IMR-90 (cell line): ENCODE measurements around the gene TACC2. TPM values are rescaled to one million over a fixed set of nuclear protein-coding genes. Genes with fewer than 3 reads are reported as not detected.

Experiments
- ATAC-seq: fragments of 200-7000 bp; cut with Tn5 transposase; 2 replicates; pipeline ENCODE4 v1.9.1; 2020; ENCODE audit warnings: low read depth, mild to moderate bottlenecking, moderate library complexity
- BruUV-seq: library from RNA; stranded (reverse); fragments of 400-500 nt; replicated peaks from 2 replicates; lab custom pipeline; 2021; lab: Mats Ljungman, UMichigan
- CTCF ChIA-PET: fragments of 300-600 bp; formaldehyde crosslinking; extraction: SDS; loops from one replicate; lab custom pipeline; 2021; ENCODE audit warnings: antibody characterized with exemption; lab: Yijun Ruan, JAX
- POLR2A ChIA-PET: fragments of 300-600 bp; sonication (Branson Sonifier 250); formaldehyde crosslinking; loops from one replicate; lab custom pipeline; 2022; ENCODE audit warnings: antibody characterized with exemption; ENCODE audit not compliant: unreplicated experiment; lab: Charles Lee
- DNase-seq: peaks from one replicate; pipeline ENCODE4 v3.0.0; 2013
- H2AFZ ChIP-seq: replicated peaks from 2 replicates; pipeline ENCODE3; 2013; ENCODE audit warnings: low read length, mild to moderate bottlenecking; ENCODE audit not compliant: poor library complexity
- H2AK5ac ChIP-seq: 2 replicates; pipeline ENCODE4 v1.6.1; 2013; ENCODE audit warnings: low read depth, low read length, inconsistent platforms
- H2AK9ac ChIP-seq: replicated peaks from 2 replicates; pipeline ENCODE3; 2013; ENCODE audit warnings: mild to moderate bottlenecking, low read depth, low read length, moderate library complexity; ENCODE audit not compliant: poor library complexity
- H2BK120ac ChIP-seq: 2 replicates; pipeline ENCODE4 v1.6.1; 2013; ENCODE audit warnings: low read depth, low read length, inconsistent platforms
- H2BK15ac ChIP-seq: 3 replicates; pipeline ENCODE4 v1.6.1; 2013; ENCODE audit warnings: low read depth, low read length, inconsistent platforms
- H2BK20ac ChIP-seq: 2 replicates; pipeline ENCODE4 v1.6.1; 2013; ENCODE audit warnings: low read depth, mild to moderate bottlenecking, inconsistent platforms, low read length, moderate library complexity
- H2BK5ac ChIP-seq: 2 replicates; pipeline ENCODE4 v1.6.1; 2013; ENCODE audit warnings: mild to moderate bottlenecking, low read depth, low read length, inconsistent platforms; ENCODE audit not compliant: poor library complexity, severe bottlenecking
- H3K14ac ChIP-seq: replicated peaks from 2 replicates; pipeline ENCODE4 v1.6.1; 2013; ENCODE audit warnings: low read depth, low read length, inconsistent platforms
- H3K18ac ChIP-seq: 2 replicates; pipeline ENCODE4 v1.6.1; 2013; ENCODE audit warnings: low read depth, low read length, control low read depth
- H3K23ac ChIP-seq: 2 replicates; pipeline ENCODE4 v1.6.1; 2013; ENCODE audit warnings: low read depth, low read length, inconsistent platforms
- H3K27ac ChIP-seq: 2 replicates; pipeline ENCODE4 v1.5.1; 2013; ENCODE audit warnings: mild to moderate bottlenecking, control low read depth, low read length; ENCODE audit not compliant: insufficient read depth
- H3K27me3 ChIP-seq: 2 replicates; pipeline ENCODE4 v1.6.1; 2013; ENCODE audit warnings: low read length; ENCODE audit not compliant: control insufficient read depth, insufficient read depth
- H3K36me3 ChIP-seq: 2 replicates; pipeline ENCODE4 v1.6.1; 2013; ENCODE audit warnings: low read length, mixed read lengths; ENCODE audit not compliant: control insufficient read depth, insufficient read depth
- H3K4ac ChIP-seq: 2 replicates; pipeline ENCODE4 v1.6.1; 2013; ENCODE audit warnings: low read depth, low read length, inconsistent platforms
- H3K4me1 ChIP-seq: 2 replicates; pipeline ENCODE4 v1.6.1; 2013; ENCODE audit warnings: low read length, mixed read lengths; ENCODE audit not compliant: control insufficient read depth, insufficient read depth
- H3K4me2 ChIP-seq: 2 replicates; pipeline ENCODE4 v1.6.1; 2013; ENCODE audit warnings: low read depth, mild to moderate bottlenecking, control low read depth, low read length, moderate library complexity
- H3K4me3 ChIP-seq: 2 replicates; pipeline ENCODE4 v1.5.1; 2013; ENCODE audit warnings: low read depth, mild to moderate bottlenecking, control low read depth, low read length, moderate library complexity; ENCODE audit not compliant: insufficient read depth
- H3K56ac ChIP-seq: 2 replicates; pipeline ENCODE4 v1.6.1; 2013; ENCODE audit warnings: low read length, inconsistent platforms; ENCODE audit not compliant: insufficient read depth; ENCODE audit errors: extremely low read depth
- H3K79me1 ChIP-seq, 2 experiments: 2 replicates each; pipeline ENCODE4 v1.6.1; 2013; ENCODE audit warnings: low read length in 2 of 2, inconsistent platforms in 1 of 2, low read depth in 1 of 2
- H3K9ac ChIP-seq: 2 replicates; pipeline ENCODE4 v1.6.1; 2013; ENCODE audit warnings: low read depth, low read length, control low read depth
- H3K9me1 ChIP-seq: 2 replicates; pipeline ENCODE4 v1.6.1; 2013; ENCODE audit warnings: low read length, inconsistent platforms; ENCODE audit not compliant: insufficient read depth
- H3K9me3 ChIP-seq: 2 replicates; pipeline ENCODE4 v1.6.1; 2013; ENCODE audit warnings: low read length; ENCODE audit not compliant: control insufficient read depth, insufficient read depth
- H4K20me1 ChIP-seq: 2 replicates; pipeline ENCODE4 v1.6.1; 2013; ENCODE audit warnings: low read length, inconsistent platforms; ENCODE audit not compliant: insufficient read depth
- H4K5ac ChIP-seq: 2 replicates; pipeline ENCODE4 v1.6.1; 2013; ENCODE audit warnings: mild to moderate bottlenecking, low read depth, low read length, control low read depth
- H4K8ac ChIP-seq, 2 experiments: 2 replicates each; pipeline ENCODE4 v1.6.1; 2013; ENCODE audit warnings: low read depth in 2 of 2, low read length in 2 of 2, control low read depth in 1 of 2, inconsistent platforms in 1 of 2
- H4K91ac ChIP-seq: 2 replicates; pipeline ENCODE4 v1.6.1; 2013; ENCODE audit warnings: low read depth, low read length, inconsistent platforms; ENCODE audit not compliant: insufficient read depth
- BHLHE40 ChIP-seq: fragments of 150-350 bp; IDR thresholded peaks from 2 replicates; pipeline ENCODE4 v1.6.1; 2016; ENCODE audit warnings: mild to moderate bottlenecking, low read depth, low read length
- CEBPB ChIP-seq: IDR thresholded peaks from 2 replicates; pipeline ENCODE4 v1.6.1; 2012; ENCODE audit warnings: low read depth, low read length, improper control_type of control experiment
- CHD1 ChIP-seq: IDR thresholded peaks from 2 replicates; pipeline ENCODE4 v1.6.1; 2012; ENCODE audit warnings: low read depth, low read length, improper control_type of control experiment
- CTCF ChIP-seq: conservative IDR thresholded peaks from 2 replicates; pipeline ENCODE4 v1.5.1; 2012; ENCODE audit warnings: mild to moderate bottlenecking, low read depth, low read length, improper control_type of control experiment
- ELK1 ChIP-seq: fragments of 150-350 bp; IDR thresholded peaks from 2 replicates; pipeline ENCODE4 v1.6.1; 2016; ENCODE audit warnings: low read depth, mild to moderate bottlenecking, low read length, moderate library complexity, borderline replicate concordance
- FOS ChIP-seq: fragments of 150-350 bp; IDR thresholded peaks from 2 replicates; pipeline ENCODE4 v1.6.1; 2016; ENCODE audit warnings: low read depth, low read length
- MAZ ChIP-seq: IDR thresholded peaks from 2 replicates; pipeline ENCODE4 v1.6.1; 2012; ENCODE audit warnings: low read depth, mild to moderate bottlenecking, low read length, improper control_type of control experiment, moderate library complexity, borderline replicate concordance
- MXI1 ChIP-seq: IDR thresholded peaks from 2 replicates; pipeline ENCODE4 v1.6.1; 2012; ENCODE audit warnings: low read depth, mild to moderate bottlenecking, low read length, moderate library complexity, borderline replicate concordance
- NFE2L2 ChIP-seq: fragments of 150-350 bp; IDR thresholded peaks from 2 replicates; pipeline ENCODE4 v1.6.1; 2016; ENCODE audit warnings: low read depth, mild to moderate bottlenecking, low read length
- POLR2A ChIP-seq: IDR thresholded peaks from 2 replicates; pipeline ENCODE4 v1.6.1; 2012; ENCODE audit warnings: mild to moderate bottlenecking, low read depth, low read length
- RAD21 ChIP-seq: IDR thresholded peaks from 2 replicates; pipeline ENCODE4 v1.6.1; 2012; ENCODE audit warnings: low read length, improper control_type of control experiment
- RCOR1 ChIP-seq: IDR thresholded peaks from 2 replicates; pipeline ENCODE4 v1.6.1; 2012; ENCODE audit warnings: mild to moderate bottlenecking, low read length, improper control_type of control experiment; ENCODE audit not compliant: insufficient replicate concordance
- RFX5 ChIP-seq: IDR thresholded peaks from 2 replicates; pipeline ENCODE4 v1.8.0; 2012; ENCODE audit warnings: low read depth, mild to moderate bottlenecking, low read length, moderate library complexity
- SMC3 ChIP-seq: fragments of 150-350 bp; IDR thresholded peaks from 2 replicates; pipeline ENCODE4 v1.6.1; 2016; ENCODE audit warnings: low read depth, mild to moderate bottlenecking, antibody characterized with exemption, low read length, moderate library complexity
- USF2 ChIP-seq: fragments of 150-350 bp; IDR thresholded peaks from 2 replicates; pipeline ENCODE4 v1.6.1; 2017; ENCODE audit warnings: mild to moderate bottlenecking, antibody characterized with exemption, low read length, low read depth
- WGBS, 2 experiments: methylation state at CpG; one replicate each; pipeline versions ENCODE4 v1.1.5 to v1.1.7; 2013; ENCODE audit warnings: missing lambda C conversion rate in 2 of 2; ENCODE audit not compliant: insufficient read length in 1 of 2; ENCODE audit errors: extremely low coverage in 2 of 2; 5-methylcytosine and 5-hydroxymethylcytosine counted together
- dilution Hi-C: fragments of 300-500 bp; cut with HindIII; formaldehyde crosslinking; loops from one replicate; pipeline ENCODE4 v1.14.3; 2018; ENCODE audit warnings: low sequenced_read_pairs; ENCODE audit not compliant: unreplicated experiment
- in situ Hi-C: fragments of 300-500 bp; cut with MboI; formaldehyde crosslinking; loops from 3 replicates; pipeline ENCODE4 v1.14.3; 2019; ENCODE audit warnings: low sequenced_read_pairs, inconsistent platforms, mixed read lengths
- intact Hi-C: fragments of 100-400 bp; cut with micrococcal nuclease; formaldehyde crosslinking; loops from 2 replicates; pipeline ENCODE4 v1.10.0; 2022
- polyA plus RNA-seq, 3 experiments: library from polyadenylated mRNA; depleted of rRNA; stranded (reverse); fragments of >200 nt; gene quantifications; 2 replicates each; pipeline ENCODE4 v1.2.3, GENCODE V29; 2012; ENCODE audit warnings: low replicate concordance in 1 of 3
- total RNA-seq: library from RNA; depleted of rRNA; stranded (reverse); fragments of >200 nt; gene quantifications from 2 replicates; pipeline ENCODE4 v1.2.3, GENCODE V29; 2012

The TACC2 gene
- total and polyA plus RNA-seq, 2 of the 4 experiments (the other 2 are of a cell fraction): 2.9 to 15.4 TPM

- H3K9me3 ChIP-seq: no peaks in the 10 kb centered on the region
- H3K23ac ChIP-seq: no peak overlapping the region
- ATAC-seq: no peak
- H3K4me3 ChIP-seq: no peak overlapping the region
- no peak overlapping the region for H2AFZ ChIP-seq
- intact Hi-C loops (loop anchor here (5.0 to 10.0 kb wide), 4 partner anchors 123 to 514 kb away; partner anchors contain the start of genes ATE1 and DMBT1), in situ Hi-C loops (no loop called here), dilution Hi-C loops (no loop called here)
- no peak overlapping the region for H2BK20ac ChIP-seq
- no peak overlapping the region for H4K91ac ChIP-seq
- H3K9ac ChIP-seq: no peak overlapping the region
- no peak overlapping the region for H3K4me2 ChIP-seq
- no peak overlapping the region for H3K27ac ChIP-seq
- H2BK15ac ChIP-seq: no peak overlapping the region
- H4K8ac ChIP-seq: no peak overlapping the region
- no peak overlapping the region for H2AK9ac ChIP-seq
- 0 out of 2 replicates have a peak, but pooled peaks cover 3% of the 10 kb centered on the region for H3K9me1 ChIP-seq
- no peak overlapping the region for H2BK5ac ChIP-seq
- 0 out of 2 replicates have a peak, but pooled peaks cover 3% of the 10 kb centered on the region for H3K27me3 ChIP-seq
- no peak overlapping the region for H4K5ac ChIP-seq
- CTCF ChIA-PET: interaction anchor here (1.1 to 1.5 kb wide), 2 partner anchors 10 to 125 kb away, joined by 3 to 4 read pairs; no protein-coding TSS in a partner anchor
- POLR2A ChIA-PET: no interaction called here
- no peaks in the 10 kb centered on the region for H4K20me1 ChIP-seq
- 92% methylated on average over 5 of the region's 10 CpGs; no CpG with 5 or more reads in 1 of the 2 experiments for WGBS, 2 experiments
- no peak overlapping the region for H3K4ac ChIP-seq
- no peak overlapping the region for H3K18ac ChIP-seq
- H3K14ac ChIP-seq: no peak overlapping the region
- TF ChIP-seq MAZ: no peak
- TF ChIP-seq POLR2A: no peak
- TF ChIP-seq ELK1: no peak
- TF ChIP-seq USF2: no peak
- TF ChIP-seq RFX5: no peak
- TF ChIP-seq CEBPB: no peak
- no peak for TF ChIP-seq MXI1
- TF ChIP-seq RCOR1: no peak
- no peak for TF ChIP-seq SMC3
- no peak for TF ChIP-seq FOS
- TF ChIP-seq CHD1: no peak
- TF ChIP-seq CTCF: no peak
- TF ChIP-seq BHLHE40: no peak
- TF ChIP-seq NFE2L2: no peak
- no peak for TF ChIP-seq RAD21
- DNase-seq: no peak
- no peak overlapping the region for H2AK5ac ChIP-seq
- H2BK120ac ChIP-seq: no peak overlapping the region
- no peak overlapping the region for H3K56ac ChIP-seq
- no peaks in the 10 kb centered on the region for H3K79me1 ChIP-seq
- BruUV-seq: no TSS peak
- H3K4me1 ChIP-seq: no peaks in the 10 kb centered on the region
- H3K36me3 ChIP-seq: no peaks in the 10 kb centered on the region
These were observed 61.3 kb downstream of the TACC2 start for GRCh38 chr10:122050311-122050710.
